HG02759 (cell line): ENCODE measurements around the gene FUBP3.

ENCODE experiments used
- ATAC-seq: cut with Tn5 transposase; IDR thresholded peaks from one replicate; pipeline ENCODE4 v1.9.1; 2021; ENCODE audit warnings: mild to moderate bottlenecking, moderate library complexity; ENCODE audit not compliant: unreplicated experiment

FUBP3 gene

DNA sequence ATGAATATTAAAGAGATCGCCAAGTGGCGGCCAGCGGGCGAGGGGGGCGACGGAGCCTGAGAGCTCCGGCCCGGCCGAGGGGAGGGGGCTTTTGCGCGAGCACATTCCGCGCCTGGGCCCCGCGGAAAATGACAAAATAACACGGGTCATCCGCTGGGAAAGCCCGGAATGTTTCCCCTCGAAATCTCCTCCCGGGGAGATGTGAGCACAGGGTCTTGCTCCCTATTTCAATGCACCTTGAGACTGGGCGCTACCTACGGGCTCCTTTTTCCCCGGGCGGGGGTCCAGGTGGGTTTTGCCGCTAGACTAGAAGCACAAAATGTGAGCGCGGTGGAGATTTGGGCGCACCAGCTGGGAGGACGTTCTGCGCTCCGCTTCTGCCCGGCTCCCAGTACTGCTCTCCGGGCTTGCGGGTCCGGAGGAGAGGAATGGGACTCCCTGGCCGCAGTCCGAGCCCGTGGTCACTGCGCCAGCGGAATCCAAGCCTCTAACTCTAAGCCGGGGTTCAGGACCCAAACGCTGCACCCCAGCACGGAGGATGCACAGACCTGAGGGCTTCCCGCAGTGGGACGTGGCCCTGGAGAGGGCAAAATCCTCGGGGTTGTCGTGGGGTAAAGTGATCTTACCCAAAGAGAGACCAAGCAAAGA, 82.2 kb downstream of the FUBP3 start:
- no peak for ATAC-seq

DNA sequence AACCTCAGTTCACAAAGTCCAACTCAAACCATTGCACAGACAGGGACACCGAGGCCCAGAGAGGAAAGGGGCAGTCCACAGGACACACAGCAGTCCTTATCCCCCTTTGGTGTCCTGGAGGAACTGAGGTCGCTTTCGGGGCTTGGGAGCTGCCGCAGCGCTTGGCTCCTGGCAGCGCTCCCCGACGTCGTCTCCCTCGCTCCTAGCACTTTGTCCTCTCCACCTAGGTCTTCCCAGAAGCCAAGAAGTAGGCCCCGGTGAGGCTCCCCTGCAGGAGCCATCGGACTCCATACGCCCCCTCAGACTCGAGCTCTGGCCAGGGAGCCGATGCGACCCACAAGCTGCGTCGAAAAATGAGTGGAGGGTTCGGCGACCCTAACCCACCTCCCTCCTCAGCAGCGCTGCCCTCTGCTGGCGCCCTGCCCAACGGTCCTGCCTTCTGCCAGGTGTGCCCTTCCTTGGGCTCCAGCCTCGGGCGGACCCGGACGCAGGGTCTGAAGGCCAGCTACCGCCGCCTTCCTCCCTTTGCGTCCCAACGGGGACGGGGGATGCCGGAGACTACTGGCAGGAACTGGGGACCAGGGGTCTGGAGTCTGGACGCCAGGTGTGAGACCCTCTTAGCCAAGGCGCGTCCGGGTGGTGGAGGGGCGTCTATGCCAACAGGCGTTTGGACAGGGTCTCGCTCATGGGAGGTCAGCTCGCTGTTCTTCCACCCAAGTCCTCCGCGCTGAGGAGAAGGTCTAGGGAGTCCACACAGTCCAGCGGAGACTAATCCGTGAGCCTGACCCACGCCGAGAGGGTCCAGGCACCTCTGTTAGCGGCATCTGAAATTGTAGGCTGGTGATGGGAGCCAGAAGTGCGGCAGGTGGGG, 83.0 kb downstream of the FUBP3 start:
- ATAC-seq, result no peak

GRCh38 chr9:130662970-130663257, 83.5 kb downstream of the FUBP3 start:
- no peak for ATAC-seq

- no peak for ATAC-seq
Measured at GRCh38 chr9:130663258-130663976, 84.0 kb downstream of the FUBP3 start.

GRCh38 chr9:130663977-130664250, 84.5 kb downstream of the FUBP3 start:
- no peak for ATAC-seq

DNA sequence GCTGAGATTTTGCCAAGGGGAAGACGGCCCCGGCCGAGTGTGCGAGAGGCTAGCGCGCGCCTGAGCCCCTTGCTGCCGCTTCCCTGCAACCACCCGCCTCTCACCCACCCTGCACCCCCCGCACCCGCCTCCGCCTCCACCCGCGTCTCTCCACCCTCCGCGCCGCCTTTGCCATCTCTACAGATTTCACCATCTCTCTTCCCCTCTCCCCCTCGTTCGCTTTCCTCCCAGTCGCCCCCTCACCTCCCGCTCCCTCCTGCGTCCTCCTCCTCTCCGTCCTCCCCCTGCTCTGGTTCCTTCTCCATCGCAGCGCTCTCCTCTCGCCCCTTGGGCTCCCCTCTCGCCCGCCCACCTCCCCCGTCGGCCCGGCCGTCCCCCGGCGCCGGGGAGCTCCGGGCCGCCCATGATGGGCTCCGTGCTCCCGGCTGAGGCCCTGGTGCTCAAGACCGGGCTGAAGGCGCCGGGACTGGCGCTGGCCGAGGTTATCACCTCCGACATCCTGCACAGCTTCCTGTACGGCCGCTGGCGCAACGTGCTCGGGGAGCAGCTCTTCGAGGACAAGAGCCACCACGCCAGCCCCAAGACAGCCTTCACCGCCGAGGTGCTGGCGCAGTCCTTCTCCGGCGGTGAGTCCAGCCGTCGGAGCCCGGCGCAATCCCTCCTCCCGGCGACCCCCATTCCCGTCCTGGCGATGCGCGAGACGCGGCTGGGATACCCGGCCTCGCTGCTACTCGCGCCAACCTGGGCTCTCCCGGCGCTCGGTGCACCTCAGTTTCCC, 85.1 kb downstream of the FUBP3 start, which contains the start of gene PRDM12:
Gene PRDM12, plus strand, starts transcription at position 344 of the 778 bp plus-strand sequence. Its CDS starts 60 bp downstream, at position 404.
- ATAC-seq, result no peak

DNA sequence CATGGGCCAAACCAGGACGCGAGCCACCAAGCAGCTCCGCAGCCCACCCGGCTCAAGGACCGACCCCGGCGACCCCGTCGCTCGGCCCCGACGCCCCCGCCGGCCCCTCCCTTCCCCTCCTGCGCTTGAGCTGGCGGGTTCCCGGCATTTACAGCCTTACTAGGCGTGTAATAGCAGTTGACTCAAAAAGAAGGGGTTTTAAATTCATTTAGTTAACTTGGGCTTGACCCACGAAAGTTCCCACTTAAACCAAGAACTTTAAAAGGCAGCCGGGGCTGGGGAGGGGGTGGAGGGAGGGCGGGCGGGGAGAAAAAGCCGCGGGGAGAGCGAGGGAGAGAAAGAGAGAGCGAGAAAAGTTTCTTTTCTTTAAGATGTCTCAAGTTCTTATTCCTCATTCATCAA, 85.7 kb downstream of the FUBP3 start:
- ATAC-seq, result no peak

GRCh38 chr9:130665431-130666392, 86.3 kb downstream of the FUBP3 start:
- ATAC-seq, result no peak

- ATAC-seq, result no peak
Measured at GRCh38 chr9:130666393-130667119, 87.2 kb downstream of the FUBP3 start.

- ATAC-seq, result no peak
Measured at GRCh38 chr9:130667120-130667435, 87.7 kb downstream of the FUBP3 start.

DNA sequence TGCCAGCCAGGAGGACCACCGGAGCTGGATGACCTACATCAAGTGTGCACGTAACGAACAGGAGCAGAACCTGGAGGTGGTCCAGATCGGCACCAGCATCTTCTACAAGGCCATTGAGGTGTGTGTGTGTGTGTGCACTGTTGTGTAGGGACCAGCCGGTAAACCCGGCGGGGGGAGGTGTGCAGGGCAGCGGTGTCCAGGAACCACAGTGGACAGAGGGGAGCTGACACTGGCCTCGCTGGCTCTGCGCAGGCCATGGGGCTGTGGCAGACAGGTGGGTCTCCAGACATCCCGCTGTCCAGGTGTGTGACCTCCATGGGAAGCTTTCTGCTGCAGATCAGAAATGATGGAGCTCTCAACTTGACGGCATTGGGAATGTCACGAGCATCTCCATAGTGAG, 88.8 kb downstream of the FUBP3 start:
- no peak for ATAC-seq

GRCh38 chr9:130668659-130669058, 89.3 kb downstream of the FUBP3 start:
- no peak for ATAC-seq

- no peak for ATAC-seq
Measured at GRCh38 chr9:130669965-130670364, 90.6 kb downstream of the FUBP3 start.

DNA sequence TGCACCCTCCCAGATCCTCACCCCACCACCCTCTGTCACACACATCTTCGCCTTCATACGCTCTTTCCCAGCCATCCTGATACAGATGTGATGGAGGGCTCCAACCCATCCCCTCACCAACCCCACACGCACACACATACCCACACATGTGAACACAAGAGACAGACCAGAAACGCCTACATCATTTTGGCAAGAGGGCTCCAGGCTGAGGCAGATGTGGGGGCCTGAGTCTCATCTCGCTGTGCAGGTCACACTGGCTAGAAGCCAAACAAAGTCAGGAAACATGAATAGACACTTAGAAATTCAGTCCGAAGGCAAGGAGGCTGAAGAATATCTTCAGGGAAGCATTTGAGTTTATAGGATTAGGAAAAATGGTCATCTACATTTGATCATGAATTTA, 91.3 kb downstream of the FUBP3 start:
- ATAC-seq, result no peak

GRCh38 chr9:130672466-130672865, 93.1 kb downstream of the FUBP3 start:
- no peak for ATAC-seq

GRCh38 chr9:130672933-130673615, 93.7 kb downstream of the FUBP3 start:
- ATAC-seq, result no peak

DNA sequence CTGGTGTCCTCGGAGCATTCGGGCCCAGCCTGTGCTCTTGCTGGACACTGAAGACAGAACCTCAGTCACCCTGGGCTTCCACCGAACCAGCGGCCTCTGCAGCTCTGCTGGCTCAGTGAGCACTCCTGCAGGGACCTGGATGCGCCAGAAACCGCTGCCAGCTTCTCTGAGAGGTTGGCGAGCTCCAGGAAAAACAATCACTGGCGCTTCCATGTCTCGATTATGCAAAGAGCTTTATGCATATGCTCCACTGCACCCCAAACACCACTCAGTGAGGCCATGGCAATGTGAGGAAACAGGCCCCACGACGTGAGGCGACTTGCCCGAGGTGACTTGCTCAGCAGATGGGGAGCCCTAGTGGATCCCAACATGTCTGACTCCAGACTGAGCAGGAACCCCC, 96.0 kb downstream of the FUBP3 start:
- no peak for ATAC-seq

DNA sequence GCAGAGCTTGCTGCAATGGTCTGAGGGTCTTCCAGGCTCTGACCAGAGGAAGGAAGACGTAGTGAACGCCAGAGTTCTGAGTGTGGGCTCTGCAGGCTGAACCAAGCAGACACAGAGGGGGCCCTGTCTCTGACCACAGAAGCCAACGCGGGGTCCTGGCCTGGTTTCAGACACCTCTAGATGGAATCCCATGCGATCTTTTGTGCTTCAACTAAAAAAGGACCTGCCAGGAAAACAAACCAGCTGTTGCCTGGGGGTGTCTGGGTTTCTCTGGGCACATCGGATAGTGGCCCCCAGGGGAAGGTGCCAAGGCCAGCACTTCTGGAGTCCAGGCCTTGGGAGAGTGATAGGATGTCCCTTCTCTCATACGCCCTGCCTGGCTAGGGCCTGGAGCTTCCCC, 97.9 kb downstream of the FUBP3 start:
- ATAC-seq, result no peak
